GM19397 (cell line): ENCODE measurements around the gene MSLN.
"Not testable (repeated sequence)": the region's sequence is repeated elsewhere in the genome, so short reads cannot be mapped to it uniquely, and the experiment has no call there.

Source experiments
- ATAC-seq: cut with Tn5 transposase; IDR thresholded peaks from one replicate; pipeline ENCODE4 v1.9.1; 2021; ENCODE audit warnings: mild to moderate bottlenecking, moderate library complexity; ENCODE audit not compliant: unreplicated experiment

The MSLN gene

DNA sequence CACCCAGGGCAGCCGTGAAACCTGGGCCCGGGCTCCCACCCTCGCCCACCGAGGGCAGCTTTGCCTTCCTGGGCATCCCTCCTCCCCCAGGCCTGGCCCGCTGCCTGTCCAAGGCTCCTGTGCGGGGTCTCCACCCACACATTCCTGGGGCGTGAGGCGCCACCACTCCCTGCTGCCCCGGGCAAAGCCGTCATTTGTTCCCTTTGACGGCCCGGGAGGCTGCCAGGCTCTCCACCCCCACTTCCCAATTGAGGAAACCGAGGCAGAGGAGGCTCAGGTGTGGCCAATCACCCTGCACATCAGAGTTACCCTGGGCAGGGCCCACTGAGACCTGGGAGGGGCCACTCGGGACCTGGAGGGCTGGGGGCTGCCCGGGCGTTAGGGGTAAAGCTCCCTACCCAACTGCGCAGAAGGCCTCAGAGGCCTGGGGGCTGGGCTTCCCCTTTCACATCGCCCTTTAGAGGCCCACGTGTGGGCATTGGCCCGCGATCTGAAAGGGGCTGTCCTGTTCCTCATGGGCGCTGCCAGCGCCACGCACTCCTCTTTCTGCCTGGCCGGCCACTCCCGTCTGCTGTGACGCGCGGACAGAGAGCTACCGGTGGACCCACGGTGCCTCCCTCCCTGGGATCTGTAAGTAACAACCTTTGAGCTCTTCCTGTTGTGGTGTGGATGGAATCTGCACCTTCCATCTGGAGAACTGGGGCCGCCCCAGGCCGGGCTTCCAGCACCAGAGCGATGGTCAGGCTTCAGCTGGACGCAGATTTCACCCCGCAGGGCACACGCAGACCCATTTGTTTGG lies at the start of gene MSLN:
Gene MSLN, plus strand, starts transcription at position 190 of the 799 bp plus-strand sequence. CDS start 1,947 bp downstream, outside the sequence.
- ATAC-seq: no peak

GRCh38 chr16:711084-711483 lies 49.5 kb upstream of the MSLN start:
- no peak for ATAC-seq

DNA sequence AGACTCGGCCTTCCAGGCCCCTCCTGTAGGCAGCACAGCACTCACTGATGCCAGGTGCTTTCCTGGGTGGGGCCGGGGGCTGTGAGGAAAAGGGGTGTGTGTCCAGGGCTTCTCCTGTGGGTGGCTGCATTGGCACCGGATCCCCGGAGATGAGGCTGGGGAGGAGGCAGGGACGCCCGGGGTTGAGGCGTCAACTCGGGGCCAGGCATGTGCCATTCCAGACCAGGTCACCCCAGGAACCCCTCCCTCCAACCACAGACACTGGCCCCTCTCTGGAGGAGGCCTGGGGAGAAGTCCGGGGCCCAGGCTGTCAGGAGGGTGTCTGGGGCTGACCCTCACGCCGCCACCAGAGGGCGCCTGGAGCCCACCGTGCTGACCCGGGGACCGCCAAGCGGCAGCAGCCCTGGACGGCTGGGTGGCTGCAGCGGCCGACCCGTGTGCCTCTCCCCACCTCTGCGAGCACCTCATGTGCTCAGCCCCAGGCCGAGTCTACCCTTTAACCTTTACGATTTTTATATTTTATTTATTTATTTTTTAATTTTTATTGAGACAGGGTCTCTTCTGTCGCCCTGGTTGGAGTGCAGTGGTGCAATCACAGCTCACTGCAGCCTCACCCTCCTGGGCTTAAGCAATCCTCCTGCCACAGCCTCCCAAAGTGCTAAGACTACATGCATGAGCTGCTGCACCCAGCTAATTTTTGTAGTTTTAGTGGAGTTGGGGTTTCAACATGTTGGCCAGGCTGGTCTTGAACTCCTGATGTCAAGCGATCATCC lies 48.8 kb upstream of the MSLN start:
- no peak for ATAC-seq

DNA sequence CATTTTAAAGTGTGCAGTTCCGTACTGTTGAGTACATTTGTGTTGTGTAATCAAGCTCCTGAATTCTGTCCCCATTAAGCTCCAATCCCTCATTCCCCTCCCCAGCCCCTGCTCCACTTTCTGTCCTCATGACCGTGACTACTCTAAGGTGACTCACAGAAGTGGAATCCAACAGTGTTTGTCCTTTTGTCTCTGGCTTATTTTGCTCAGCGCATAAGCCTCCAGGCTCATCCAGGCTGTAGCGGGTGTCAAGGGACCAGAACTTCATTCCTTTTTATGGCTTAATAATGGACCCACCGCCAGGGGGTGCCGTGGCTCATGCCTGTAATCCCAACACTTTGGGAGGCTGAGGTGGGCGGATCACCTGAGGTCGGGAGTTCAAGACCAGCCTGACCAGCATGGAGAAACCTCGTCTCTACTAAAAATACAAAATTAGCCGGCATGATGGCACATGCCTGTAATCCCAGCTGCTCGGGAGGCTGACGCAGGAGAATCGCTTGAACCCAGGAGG lies 47.7 kb upstream of the MSLN start:
- ATAC-seq: not testable (repeated sequence)

- ATAC-seq: no peak
These were observed 46.5 kb upstream of the MSLN start for GRCh38 chr16:714079-714478.

DNA sequence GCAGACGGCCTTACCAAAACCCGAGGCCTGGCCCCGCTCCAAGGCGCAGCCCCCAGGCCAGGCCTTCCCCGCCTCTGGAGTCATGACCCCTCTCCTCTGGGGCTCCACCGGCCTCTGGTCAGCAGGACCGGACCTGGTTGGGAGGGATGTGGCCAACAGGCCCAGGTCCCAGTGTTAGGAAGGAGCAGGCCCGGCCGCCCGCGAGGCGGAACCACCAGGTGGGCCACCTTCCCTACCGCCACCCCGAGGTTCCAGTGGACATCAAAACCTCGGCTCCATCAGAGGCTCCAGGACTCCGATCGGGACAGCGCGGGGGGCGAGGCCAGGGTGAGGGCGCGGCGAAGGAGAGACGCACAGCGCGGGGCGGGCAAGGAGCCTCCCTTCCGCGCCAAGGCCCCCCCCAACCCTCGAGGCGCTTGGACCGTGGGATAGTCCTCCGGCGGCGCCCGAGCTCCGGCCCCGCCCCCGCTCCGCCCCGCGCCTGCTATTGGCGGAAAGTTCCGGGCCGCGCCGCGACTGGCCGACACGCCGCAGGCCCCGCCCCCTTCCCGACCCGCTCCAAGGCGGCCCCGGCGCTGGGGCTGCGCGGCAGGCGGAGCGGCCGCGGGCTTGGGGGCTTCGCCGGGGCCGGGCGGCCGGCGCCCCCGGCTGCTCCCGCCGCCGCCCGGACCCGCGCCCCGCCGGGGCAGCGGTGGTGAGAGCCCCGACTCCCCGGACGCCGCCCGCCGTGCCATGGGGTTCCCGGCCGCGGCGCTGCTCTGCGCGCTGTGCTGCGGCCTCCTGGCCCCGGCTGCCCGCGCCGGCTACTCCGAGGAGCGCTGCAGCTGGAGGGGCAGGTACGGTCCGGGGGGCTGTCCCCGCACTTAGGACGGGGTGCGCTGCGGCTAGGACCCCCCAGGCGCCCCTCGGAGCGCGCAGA lies 45.7 kb upstream of the MSLN start, which contains the start of gene METRN:
Gene METRN, plus strand, starts transcription at position 561 of the 919 bp plus-strand sequence. Its CDS starts 172 bp downstream, at position 733.
- peak; percentile 71 for ATAC-seq

GRCh38 chr16:715477-716199 lies 44.9 kb upstream of the MSLN start:
- ATAC-seq: peak; percentile 26

DNA sequence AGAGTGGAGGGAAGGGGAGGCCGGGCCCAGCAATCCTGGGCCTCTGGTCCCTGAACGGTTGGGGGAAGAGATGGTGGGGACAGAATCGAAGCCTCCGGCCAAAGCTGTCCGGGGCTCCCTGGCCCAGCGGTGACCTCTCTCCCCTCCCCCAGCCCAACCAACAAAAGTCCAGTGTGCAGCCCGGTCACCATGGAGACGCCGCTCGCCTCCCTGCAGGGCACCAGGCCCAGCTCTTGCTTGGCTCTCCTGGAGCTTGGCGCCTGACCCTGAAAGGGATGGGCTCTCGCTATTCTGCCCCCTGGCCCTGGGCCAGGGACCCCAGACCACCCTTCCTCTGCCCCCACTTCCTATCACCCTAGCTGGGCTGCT lies 44.4 kb upstream of the MSLN start:
- ATAC-seq: no peak

- ATAC-seq: no peak
These were observed 43.7 kb upstream of the MSLN start for GRCh38 chr16:716768-717325.

DNA sequence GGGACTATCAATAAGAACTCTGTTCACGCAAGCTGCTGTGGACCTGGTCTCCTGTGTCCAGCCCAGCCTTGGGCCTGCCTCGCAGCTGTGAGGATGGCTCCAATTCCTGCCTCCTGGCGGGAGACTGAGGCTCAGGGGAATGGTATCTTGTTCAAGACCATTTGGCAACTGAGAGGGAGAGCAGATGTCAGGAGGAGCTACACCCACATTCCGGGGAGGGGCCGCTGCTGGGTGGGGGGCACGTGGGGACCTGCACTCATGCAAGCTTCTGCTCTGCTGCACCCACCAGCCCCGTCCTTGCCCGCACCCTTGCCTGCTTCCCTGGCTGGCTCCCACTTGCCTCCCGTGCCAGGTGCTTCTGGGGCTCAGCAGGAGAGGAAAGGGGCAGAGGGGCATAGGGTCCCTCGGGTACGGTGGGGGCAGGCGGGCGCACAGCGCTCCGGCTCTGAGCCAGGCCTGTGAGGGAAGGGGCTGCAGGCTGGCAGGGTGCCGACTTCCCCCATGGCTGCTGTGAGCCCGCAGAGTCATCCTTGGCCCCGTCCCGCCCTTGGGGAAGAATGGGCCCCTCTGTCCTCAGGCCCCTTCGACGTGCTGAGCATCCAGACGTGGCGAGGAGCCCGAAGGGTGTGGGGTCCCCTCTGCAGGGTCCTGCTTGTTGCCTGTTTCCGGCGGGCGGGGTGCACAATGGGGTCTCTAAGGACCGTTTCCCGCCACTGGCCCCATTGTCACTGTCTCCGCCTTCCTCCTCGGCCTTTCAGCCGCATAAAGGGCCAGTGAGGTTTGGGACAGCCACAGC lies 42.9 kb upstream of the MSLN start:
- no peak for ATAC-seq

- no peak for ATAC-seq
These were observed 42.1 kb upstream of the MSLN start for GRCh38 chr16:718389-718788.

DNA sequence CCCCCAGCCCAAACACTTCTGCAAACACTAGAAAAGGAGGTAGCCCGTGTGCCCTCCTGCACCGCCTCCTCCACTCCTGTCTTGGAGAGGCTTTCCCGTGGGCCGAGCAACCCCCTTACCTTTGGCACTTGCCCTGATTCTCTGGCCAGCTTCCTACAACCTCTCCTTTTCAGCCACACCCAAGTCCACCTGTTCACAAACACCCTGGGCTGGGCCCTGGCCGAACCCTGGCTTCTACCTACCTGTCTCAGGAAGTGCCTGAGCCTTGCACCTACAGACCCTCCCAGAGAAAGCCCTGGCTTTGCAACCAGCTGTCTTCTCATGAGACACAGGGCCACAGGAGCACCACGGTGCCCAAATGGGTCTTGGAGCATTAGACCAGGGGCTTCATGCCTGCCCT lies 41.6 kb upstream of the MSLN start:
- ATAC-seq: no peak

DNA sequence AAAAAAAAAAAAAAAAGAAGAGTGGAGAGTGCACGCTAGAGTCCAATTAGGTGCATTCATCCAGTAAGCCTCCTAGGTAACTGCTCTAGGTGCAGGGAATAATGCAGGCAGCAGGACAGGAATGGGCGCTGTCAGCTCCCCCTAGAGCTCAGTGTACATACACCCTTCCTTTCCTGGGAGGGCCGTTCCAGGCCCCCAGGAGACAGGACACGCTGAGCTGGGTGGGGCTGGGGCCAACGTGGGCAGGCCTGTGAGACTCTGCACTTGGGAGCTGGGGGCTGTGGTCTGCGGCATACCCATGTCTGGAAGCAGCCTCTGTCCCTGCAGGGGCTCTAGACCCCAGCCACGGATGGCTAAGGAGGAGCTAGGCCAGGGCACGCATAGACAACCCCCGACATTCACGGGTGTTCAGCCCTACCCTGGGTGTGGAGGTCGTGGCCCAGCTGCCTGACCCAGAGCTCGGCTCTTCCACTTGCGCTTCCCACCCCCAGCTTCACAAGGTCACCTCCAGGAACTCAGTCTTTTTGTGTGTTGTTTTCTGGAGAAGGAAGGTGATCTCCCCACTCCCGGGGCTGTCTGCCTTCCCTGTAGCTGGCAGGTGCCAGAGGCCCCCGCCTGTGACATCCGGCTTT lies 40.6 kb upstream of the MSLN start:
- no peak for ATAC-seq

GRCh38 chr16:720447-720989 lies 40.0 kb upstream of the MSLN start:
- ATAC-seq: peak; percentile 8

DNA sequence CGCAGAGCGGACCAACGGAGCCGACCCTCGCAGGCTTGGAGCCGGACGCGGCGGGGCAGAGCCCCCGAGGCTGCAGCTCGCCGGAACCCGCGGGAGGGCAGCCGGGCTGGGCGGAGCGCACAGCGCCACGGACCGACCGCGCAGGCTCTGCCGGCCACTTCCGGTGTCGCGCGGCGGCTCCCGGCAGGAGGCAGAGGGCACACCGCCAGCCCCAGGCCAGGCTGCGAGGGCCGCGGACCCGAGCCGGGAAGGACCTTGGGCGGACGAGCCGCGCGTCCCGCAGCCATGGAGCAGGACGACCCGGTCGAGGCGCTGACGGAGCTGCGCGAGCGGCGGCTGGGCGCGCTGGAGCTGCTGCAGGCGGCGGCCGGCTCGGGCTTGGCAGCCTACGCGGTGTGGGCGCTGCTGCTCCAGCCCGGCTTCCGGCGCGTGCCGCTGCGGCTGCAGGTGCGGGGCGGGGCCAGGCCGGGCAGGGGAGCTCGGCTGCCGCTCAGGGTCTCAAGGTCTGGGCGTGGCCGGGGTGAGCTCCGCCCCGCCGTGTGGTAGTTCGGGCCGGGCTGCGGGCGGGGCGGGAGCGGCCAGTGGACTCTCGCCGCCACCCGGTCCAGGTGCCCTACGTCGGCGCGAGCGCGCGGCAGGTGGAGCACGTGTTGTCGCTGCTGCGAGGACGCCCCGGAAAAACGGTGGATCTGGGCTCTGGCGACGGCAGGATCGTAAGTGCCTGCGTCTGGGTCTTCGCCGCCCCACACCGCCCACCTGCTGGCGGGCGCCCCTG lies 39.4 kb upstream of the MSLN start, which contains the start of gene ANTKMT:
Gene ANTKMT, plus strand, starts transcription at position 157 of the 775 bp plus-strand sequence. Its CDS starts 129 bp downstream, at position 286.
- ATAC-seq: peak; percentile 69

DNA sequence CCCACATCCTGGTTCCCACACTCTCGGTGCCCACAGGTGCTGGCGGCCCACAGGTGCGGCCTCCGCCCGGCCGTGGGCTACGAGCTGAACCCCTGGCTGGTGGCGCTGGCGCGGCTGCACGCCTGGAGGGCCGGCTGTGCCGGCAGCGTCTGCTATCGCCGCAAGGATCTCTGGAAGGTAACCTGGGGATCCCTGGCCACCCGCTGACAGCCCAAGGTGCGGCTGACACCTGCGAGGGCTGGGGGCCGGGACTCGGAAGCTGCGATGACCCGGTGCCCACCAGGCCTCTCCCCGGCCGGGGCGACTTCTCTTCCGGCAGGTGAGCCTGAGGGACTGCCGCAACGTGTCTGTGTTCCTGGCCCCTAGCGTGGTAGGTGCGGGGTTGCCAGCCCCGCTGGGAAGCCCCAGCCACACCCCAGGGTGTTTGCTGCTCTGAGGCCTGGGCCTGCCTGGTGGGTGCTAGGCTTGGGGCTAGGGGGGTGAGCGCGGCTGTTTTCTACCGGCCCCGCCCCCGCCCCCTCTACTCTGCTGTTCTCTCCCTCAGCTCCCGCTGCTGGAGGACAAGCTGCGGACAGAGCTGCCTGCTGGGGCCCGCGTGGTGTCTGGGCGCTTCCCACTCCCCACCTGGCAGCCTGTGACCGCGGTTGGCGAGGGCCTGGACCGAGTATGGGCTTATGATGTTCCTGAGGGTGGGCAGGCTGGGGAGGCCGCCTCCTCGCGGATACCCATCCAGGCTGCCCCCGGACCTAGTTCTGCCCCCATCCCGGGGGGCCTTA lies 38.6 kb upstream of the MSLN start:
- no peak for ATAC-seq
